Mammary epithelial cell (primary cell): ENCODE measurements around the gene LY86.

Source experiments
- EZH2 ChIP-seq: IDR thresholded peaks from 2 replicates; pipeline ENCODE4 v1.6.1; 2012; ENCODE audit warnings: low read length, inconsistent platforms, borderline replicate concordance
- TF ChIP-seq, protein P1 (sequence below), 2 donors: IDR thresholded peaks in 1 of 2; conservative IDR thresholded peaks in 1 of 2; 2 replicates each; pipeline ENCODE4 v1.5.1; 2011 to 2012; ENCODE audit warnings: inconsistent platforms in 2 of 2, low read length in 2 of 2, mild to moderate bottlenecking in 2 of 2, control low read depth in 1 of 2, low read depth in 1 of 2; ENCODE audit not compliant: insufficient read depth in 1 of 2; ENCODE audit errors: extremely low read depth in 1 of 2

DNA sequence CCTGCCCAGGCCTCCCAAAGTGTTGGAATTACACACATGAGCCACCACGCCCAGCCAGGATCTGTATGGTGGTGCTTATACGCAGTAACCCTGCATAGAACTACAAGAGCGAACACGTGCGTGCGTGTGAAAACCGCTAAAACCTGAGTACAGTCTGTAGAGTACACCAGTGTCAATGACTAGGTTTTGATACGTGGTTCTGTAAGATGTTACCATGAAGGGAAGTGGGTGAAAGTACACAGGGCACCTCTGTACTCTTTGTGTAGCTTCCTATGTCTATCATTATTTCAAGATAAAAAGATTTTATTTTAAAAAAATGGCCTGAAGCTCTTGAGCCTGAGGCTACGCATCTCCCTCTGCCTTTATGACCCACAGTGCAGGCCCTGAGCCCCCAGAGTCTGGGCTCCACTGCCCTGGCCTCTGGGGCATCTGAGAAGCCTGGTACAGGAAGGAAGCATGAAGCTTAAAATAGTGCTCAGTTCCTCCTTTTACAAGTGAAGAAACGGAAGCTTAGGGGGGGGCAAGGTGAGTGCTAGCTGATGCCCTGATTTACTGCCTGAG is 21.6 kb downstream of the LY86 start:
- TF ChIP-seq, protein P1, sequence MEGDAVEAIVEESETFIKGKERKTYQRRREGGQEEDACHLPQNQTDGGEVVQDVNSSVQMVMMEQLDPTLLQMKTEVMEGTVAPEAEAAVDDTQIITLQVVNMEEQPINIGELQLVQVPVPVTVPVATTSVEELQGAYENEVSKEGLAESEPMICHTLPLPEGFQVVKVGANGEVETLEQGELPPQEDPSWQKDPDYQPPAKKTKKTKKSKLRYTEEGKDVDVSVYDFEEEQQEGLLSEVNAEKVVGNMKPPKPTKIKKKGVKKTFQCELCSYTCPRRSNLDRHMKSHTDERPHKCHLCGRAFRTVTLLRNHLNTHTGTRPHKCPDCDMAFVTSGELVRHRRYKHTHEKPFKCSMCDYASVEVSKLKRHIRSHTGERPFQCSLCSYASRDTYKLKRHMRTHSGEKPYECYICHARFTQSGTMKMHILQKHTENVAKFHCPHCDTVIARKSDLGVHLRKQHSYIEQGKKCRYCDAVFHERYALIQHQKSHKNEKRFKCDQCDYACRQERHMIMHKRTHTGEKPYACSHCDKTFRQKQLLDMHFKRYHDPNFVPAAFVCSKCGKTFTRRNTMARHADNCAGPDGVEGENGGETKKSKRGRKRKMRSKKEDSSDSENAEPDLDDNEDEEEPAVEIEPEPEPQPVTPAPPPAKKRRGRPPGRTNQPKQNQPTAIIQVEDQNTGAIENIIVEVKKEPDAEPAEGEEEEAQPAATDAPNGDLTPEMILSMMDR (conservative IDR thresholded peaks at IDR 0.05 in 1 of 2, IDR thresholded peaks at IDR 0.05 in 1 of 2; ENCODE audit: extremely low read depth in 1 of 2, insufficient read depth in 1 of 2, low read depth in 1 of 2, low read length in 2 of 2), result no peak
- no peak for TF ChIP-seq EZH2
